ENCODE measurements around the gene EFCC1. TPM values are rescaled to one million over a fixed set of nuclear protein-coding genes. Genes with fewer than 3 reads are reported as not detected.

The EFCC1 gene
- polyA plus RNA-seq, 1 experiment: not detected

DNA sequence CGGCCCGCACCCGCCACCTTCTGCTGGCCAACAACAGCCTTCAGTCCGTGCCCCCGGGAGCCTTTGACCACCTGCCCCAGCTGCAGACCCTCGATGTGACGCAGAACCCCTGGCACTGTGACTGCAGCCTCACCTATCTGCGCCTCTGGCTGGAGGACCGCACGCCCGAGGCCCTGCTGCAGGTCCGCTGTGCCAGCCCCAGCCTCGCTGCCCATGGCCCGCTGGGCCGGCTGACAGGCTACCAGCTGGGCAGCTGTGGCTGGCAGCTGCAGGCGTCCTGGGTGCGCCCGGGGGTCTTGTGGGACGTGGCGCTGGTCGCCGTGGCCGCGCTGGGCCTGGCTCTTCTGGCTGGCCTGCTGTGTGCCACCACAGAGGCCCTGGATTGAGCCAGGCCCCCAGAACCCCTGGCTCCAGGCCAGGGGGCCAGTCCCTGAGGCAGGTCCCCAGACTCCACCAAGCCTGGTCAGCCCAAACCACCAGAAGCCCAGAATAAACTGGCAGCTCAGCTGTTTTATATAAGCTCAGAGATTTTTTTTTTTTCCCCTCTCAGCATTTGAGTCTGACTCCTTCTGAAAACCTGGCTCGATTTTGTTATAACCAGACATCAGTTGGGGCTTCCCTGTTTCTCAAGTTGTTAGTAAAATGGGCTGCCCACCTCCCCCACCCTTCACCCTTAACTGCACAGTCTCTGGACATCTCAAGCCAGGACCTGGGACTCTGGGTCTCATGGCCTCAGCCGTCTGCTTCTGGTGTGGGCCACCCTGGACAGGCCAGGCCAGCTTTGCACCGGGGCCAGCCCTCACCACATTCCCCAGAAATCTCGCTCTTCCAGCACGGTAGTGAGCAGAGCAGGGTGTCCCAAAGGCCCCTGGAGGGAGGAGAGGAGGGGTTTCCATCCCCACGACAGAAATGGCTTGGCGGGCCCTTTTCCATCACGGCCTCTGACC, 61.1 kb downstream of the EFCC1 start:
- POLR2A ChIA-PET: no interaction called here
- CTCF ChIA-PET: interaction anchor here (0.6 to 2.3 kb wide), 3 partner anchors 9 to 435 kb away, joined by 3 to 13 read pairs (median 3); no protein-coding TSS in a partner anchor
- no peaks in the 10 kb centered on the region for H3K36me3 ChIP-seq (ENCODE audit: control insufficient read depth, insufficient read depth, low read length)
- DNase-seq (ENCODE audit: low read depth): no peak
- H3K27me3 ChIP-seq (ENCODE audit: control insufficient read depth, insufficient read depth, low read length): peaks cover 6% of the 10 kb centered on the region
- TF ChIP-seq, protein P1, sequence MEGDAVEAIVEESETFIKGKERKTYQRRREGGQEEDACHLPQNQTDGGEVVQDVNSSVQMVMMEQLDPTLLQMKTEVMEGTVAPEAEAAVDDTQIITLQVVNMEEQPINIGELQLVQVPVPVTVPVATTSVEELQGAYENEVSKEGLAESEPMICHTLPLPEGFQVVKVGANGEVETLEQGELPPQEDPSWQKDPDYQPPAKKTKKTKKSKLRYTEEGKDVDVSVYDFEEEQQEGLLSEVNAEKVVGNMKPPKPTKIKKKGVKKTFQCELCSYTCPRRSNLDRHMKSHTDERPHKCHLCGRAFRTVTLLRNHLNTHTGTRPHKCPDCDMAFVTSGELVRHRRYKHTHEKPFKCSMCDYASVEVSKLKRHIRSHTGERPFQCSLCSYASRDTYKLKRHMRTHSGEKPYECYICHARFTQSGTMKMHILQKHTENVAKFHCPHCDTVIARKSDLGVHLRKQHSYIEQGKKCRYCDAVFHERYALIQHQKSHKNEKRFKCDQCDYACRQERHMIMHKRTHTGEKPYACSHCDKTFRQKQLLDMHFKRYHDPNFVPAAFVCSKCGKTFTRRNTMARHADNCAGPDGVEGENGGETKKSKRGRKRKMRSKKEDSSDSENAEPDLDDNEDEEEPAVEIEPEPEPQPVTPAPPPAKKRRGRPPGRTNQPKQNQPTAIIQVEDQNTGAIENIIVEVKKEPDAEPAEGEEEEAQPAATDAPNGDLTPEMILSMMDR (IDR thresholded peaks at IDR 0.05; ENCODE audit: insufficient read depth, low read depth, low read length): no peak
- H3K4me3 ChIP-seq (ENCODE audit: low read depth, low read length): no peak overlapping the region

DNA sequence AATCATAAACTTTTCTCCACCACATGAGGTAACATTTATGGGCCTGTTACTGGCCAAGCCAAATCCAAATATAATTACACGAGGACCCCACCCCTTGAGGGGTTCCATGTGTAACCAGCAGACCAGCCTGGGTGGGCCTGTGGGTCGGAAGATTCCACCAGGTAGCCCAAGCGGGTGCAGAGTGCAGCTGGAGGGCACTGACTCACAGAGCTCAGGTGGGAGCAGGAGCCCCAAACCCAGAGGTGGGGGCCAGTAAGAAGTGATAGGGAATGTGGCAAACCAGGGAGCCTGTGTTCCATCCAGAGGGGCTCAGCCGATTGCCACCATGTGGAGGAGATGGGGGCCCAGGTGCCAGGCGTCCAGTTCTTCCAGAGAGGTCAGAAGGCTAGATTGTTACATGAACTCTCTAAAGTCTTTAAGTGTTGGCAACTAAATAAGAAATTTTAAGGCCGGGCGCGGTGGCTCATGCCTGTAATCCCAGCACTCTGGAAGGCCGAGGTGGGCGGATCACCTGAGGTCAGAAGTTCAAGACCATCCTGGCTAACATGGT, 62.1 kb downstream of the EFCC1 start:
- H3K4me3 ChIP-seq (ENCODE audit: low read depth, low read length): no peak overlapping the region
- CTCF ChIA-PET: interaction anchor here (0.6 to 2.3 kb wide), 3 partner anchors 10 to 436 kb away, joined by 3 to 13 read pairs (median 3); no protein-coding TSS in a partner anchor
- H3K27me3 ChIP-seq (ENCODE audit: control insufficient read depth, insufficient read depth, low read length): peaks cover under 1% of the 10 kb centered on the region; the same call in 1 of the 2 replicates
- no peak for DNase-seq (ENCODE audit: low read depth)
- TF ChIP-seq, protein P1 (IDR thresholded peaks at IDR 0.05; ENCODE audit: insufficient read depth, low read depth, low read length): no peak
- no peaks in the 10 kb centered on the region for H3K36me3 ChIP-seq (ENCODE audit: control insufficient read depth, insufficient read depth, low read length)
- POLR2A ChIA-PET: no interaction called here

DNA sequence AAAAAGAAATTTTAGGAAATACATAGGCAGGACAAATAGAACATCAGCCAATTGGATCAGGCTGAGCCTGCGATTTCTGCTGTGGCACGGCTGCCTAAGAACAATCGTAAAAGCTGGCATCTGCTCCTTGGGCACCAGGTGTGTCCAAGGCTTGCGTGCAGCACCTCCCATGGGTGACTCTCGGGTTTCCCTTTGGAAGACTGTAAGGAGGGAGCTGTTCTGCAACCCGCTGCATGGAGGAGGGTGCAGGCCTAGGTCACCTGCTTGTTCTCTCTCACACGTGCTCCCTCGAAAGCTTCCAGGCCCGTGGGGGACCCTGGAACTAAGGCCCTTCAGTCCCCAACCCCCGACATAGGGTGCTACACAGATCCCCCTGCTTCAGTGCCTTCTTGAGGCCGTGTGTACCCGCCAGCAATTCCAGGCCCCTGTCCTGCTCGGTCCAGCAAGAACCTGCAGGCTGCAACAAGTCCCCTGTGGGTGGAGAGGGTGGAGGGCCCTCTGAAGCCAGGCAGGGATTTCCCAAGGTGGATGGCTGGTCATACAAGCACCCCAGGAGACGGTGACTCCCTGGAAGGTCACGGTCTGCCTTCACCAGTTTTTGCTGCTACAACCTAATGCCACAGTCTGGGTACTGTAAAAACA, 62.9 kb downstream of the EFCC1 start:
- ChIA-PET CTCF (interaction anchor here (1.1 to 2.3 kb wide), 2 partner anchors 11 to 19 kb away, joined by 3 to 13 read pairs; no protein-coding TSS in a partner anchor), POLR2A (no interaction called here)
- TF ChIP-seq, protein P1 (IDR thresholded peaks at IDR 0.05; ENCODE audit: insufficient read depth, low read depth, low read length): no peak
- Histone ChIP-seq H3K4me3 (ENCODE audit: low read depth, low read length) (no peak overlapping the region), H3K27me3 (ENCODE audit: control insufficient read depth, insufficient read depth, low read length) (no peaks in the 10 kb centered on the region; the same call in 1 of the 2 replicates), H3K36me3 (ENCODE audit: control insufficient read depth, insufficient read depth, low read length) (no peaks in the 10 kb centered on the region)
- DNase-seq (ENCODE audit: low read depth): no peak

DNA sequence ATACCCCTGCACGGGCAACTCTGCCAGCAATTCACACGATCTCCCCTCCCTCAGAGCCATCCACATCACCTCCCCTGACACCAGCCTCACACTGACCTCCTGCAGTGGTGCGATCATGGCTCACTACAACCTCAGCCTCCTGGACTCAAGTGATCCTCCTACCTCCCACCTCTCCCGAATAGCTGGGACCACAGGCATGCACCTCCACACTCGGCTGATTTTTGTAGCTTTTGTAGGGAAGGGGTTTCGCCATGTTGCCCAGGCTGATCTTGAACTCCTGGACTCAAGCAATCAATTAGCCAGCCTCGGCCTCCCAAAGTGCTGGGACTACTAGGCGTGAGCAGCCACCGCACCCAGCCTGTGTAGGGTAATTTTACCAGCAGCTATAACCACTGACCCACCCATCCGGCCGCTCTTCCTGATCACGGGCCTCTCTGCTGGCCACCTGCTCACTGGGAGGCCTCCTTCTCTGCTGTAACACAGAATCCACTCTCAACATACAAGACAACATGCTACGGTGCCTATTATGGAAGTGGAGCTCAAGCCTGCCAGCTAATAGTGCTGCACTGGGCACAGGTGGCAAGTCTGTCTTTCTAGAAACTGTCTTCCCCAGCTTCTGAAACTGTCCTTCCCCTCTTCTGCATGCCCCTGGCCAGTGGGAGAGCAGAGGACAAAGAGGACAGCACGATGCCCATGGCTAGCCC, 64.1 kb downstream of the EFCC1 start:
- CTCF ChIA-PET: interaction anchor here (0.6 to 9.9 kb wide), 4 partner anchors 11 to 181 kb away, joined by 3 to 68 read pairs (median 6); no protein-coding TSS in a partner anchor

More for the DNA sequence above, 64.1 kb downstream of the EFCC1 start:
- TF ChIP-seq, protein P1 (IDR thresholded peaks at IDR 0.05; ENCODE audit: insufficient read depth, low read depth, low read length): no peak
- H3K27me3 ChIP-seq (ENCODE audit: control insufficient read depth, insufficient read depth, low read length): no peaks in the 10 kb centered on the region; the same call in 1 of the 2 replicates
- H3K4me3 ChIP-seq (ENCODE audit: low read depth, low read length): no peak overlapping the region
- POLR2A ChIA-PET: no interaction called here
- no peaks in the 10 kb centered on the region for H3K36me3 ChIP-seq (ENCODE audit: control insufficient read depth, insufficient read depth, low read length)
- no peak for DNase-seq (ENCODE audit: low read depth)
